Adrenal gland (tissue), 12 donors: Measurements from ENCODE around the gene TTC23. TPM values are rescaled to one million over a fixed set of nuclear protein-coding genes. Genes with fewer than 3 reads are reported as not detected.

Source experiments
- DNase-seq, 7 donors: peaks; one replicate each; pipeline ENCODE4 v3.0.0-alpha.2; 2019 to 2020
- H3K27ac ChIP-seq, 5 donors: fragments of 200-600 bp; sonication (generic) in 4 of 5; 1 replicate in 3 of 5; 2 replicates in 2 of 5; pipeline versions ENCODE4 v1.5.1 to v1.8.0; 2016 to 2020; ENCODE audit warnings: mild to moderate bottlenecking in 1 of 5
- H3K27me3 ChIP-seq: fragments of 200-600 bp; 2 replicates; pipeline ENCODE4 v1.8.0; 2021
- H3K36me3 ChIP-seq, 2 donors: fragments of 200-600 bp; replicated peaks in 1 of 2; 1 replicate in 1 of 2; 2 replicates in 1 of 2; pipeline versions ENCODE4 v1.5.1 to v1.8.0; 2018 to 2022
- H3K4me1 ChIP-seq, 2 donors: fragments of 200-600 bp; replicated peaks in 1 of 2; 1 replicate in 1 of 2; 2 replicates in 1 of 2; pipeline versions ENCODE4 v1.5.1 to v1.8.0; 2018 to 2021
- H3K4me3 ChIP-seq, 4 donors: fragments of 200-600 bp; sonication (generic) in 3 of 4; one replicate each; pipeline ENCODE4 v1.5.1; 2016 to 2018
- H3K9me3 ChIP-seq, 3 donors: fragments of 200-600 bp; sonication (generic) in 1 of 3; replicated peaks in 1 of 3; 1 replicate in 2 of 3; 2 replicates in 1 of 3; pipeline versions ENCODE4 v1.5.1 to v1.8.0; 2016 to 2021
- CTCF ChIP-seq, 6 experiments: fragments of 450-650 bp in 4 of 6; fragments of 200-600 bp in 2 of 6; sonication (generic) in 1 of 6; IDR thresholded peaks; 1 replicate in 5 of 6; 2 replicates in 1 of 6; pipeline versions ENCODE4 v1.5.1 to v1.8.0; 2016 to 2021; ENCODE audit warnings: antibody characterized with exemption in 6 of 6, mild to moderate bottlenecking in 2 of 6, moderate library complexity in 1 of 6
- POLR2A ChIP-seq, 2 donors: fragments of 450-650 bp; IDR thresholded peaks; one replicate each; pipeline ENCODE4 v1.6.1; 2017; ENCODE audit warnings: antibody characterized with exemption in 2 of 2, mild to moderate bottlenecking in 2 of 2, moderate library complexity in 1 of 2
- WGBS, 4 donors: extraction: QIAGEN DNeasy Blood & Tissue Kit in 2 of 4; methylation state at CpG; one replicate each; pipeline versions ENCODE4 v1.1.5 to v1.1.7; 2013 to 2017; 5-methylcytosine and 5-hydroxymethylcytosine counted together
- intact Hi-C, 2 donors: fragments of 100-400 bp; cut with DNase I; formaldehyde crosslinking; loops; one replicate each; pipeline versions ENCODE4 v1.14.1 to v1.15.0; 2022 to 2023
- polyA plus RNA-seq, 3 donors: library from polyadenylated mRNA; stranded (reverse); fragments of 200-250 nt in 2 of 3; fragments of 350-450 nt in 1 of 3; fragmentation: Illumina TruSeq in 1 of 3; extraction: RNeasy Lipid Tissue Mini Kit (QIAGEN cat#74804) in 1 of 3; gene quantifications; one replicate each; pipeline ENCODE4 v1.2.3, GENCODE V29; 2013 to 2014
- total RNA-seq, 9 donors: library from RNA; depleted of rRNA in 4 of 9; stranded (reverse); fragments of >200 nt in 4 of 9; fragments of 120-200 nt in 1 of 9; fragmentation: NEBNext Ultra II Directional in 1 of 9; extraction: Animal tissue kit (Norgen Biotek cat#: 25700) in 1 of 9; gene quantifications; one replicate each; pipeline versions ENCODE4 v1.1.0 to v1.2.4, GENCODE V29; 2013 to 2023
- donor health status: healthy with polysubstance abuse.
- donor health status: Bipolar disorder and iron deficiency.
- donor health status: DM: yes; HTN: yes; CAD: no.
- donor health status: DM: no; HTN: no; CAD: no.
- donor health status: DM: no; HTN: no; CAD: no.
- donor health status: DM: yes; HTN: yes; CAD: no.

The TTC23 gene
- total and polyA plus RNA-seq, 12 donors = 10.9 to 42.0 (median 22.6) TPM

DNA sequence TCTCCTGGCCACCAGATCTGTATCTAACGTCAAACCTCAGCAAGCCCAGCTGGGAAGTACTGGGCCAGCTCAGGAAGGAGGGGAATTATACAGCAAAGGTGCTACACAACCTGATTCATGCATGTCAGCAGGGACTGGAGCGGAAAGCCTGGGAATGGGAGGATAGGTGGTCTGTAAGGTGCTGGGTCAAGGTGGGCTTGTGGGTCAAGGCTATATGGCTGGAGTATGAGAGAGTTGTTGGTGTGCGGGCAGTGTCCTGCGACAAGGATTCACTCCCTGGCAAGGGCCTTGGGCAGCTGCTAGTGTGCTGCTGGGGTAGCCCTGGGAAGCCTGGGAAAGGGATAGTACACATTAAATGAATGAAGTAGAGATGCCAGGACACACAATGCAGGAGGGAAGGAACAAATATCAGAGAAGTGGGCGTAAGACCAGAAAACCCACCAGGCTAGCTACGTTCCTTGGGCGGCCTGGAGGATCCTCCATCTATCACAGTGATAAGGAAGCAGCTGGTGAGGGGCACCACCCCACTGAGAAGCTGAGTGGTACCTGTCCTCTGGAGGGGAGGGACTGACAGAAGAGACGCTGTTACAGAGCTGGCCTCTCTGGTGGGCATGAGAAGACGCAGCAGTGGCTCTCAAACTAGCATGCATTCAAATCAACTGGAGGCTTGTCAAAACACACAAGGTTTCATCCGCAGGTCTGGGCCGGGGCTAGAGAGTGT is 153.0 kb downstream of the TTC23 start:
- H3K27ac ChIP-seq = no peak overlapping the region
- DNase-seq = no peak
- intact Hi-C loops = no loop called here
- TF ChIP-seq POLR2A (IDR thresholded peaks at IDR 0.05) (no peak), CTCF (IDR thresholded peaks at IDR 0.05) (no peak)
- H3K36me3 ChIP-seq = no peaks in the 10 kb centered on the region
- WGBS, 4 donors = 91 to 95% (median 93%) methylated on average over 11 of the region's 11 CpGs
- no peaks in the 10 kb centered on the region for H3K27me3 ChIP-seq
- H3K4me1 ChIP-seq = peaks cover 0 to 5% of the 10 kb centered on the region in 2 donors
- H3K9me3 ChIP-seq = no peaks in the 10 kb centered on the region
- H3K4me3 ChIP-seq = no peak overlapping the region

- peak in 1 of 7 donors; percentile 29 for DNase-seq
- H3K27ac ChIP-seq = no peak overlapping the region
- H3K36me3 ChIP-seq = no peaks in the 10 kb centered on the region
- intact Hi-C loops = no loop called here
- TF ChIP-seq CTCF (IDR thresholded peaks at IDR 0.05) = no peak
- H3K27me3 ChIP-seq = no peaks in the 10 kb centered on the region
- WGBS, 4 donors = 51 to 80% (median 67%) methylated on average over 3 of the region's 3 CpGs
- H3K4me3 ChIP-seq = no peak overlapping the region
- no peaks in the 10 kb centered on the region for H3K9me3 ChIP-seq
- H3K4me1 ChIP-seq = peaks cover 0 to 5% of the 10 kb centered on the region in 2 donors
These were observed 153.8 kb downstream of the TTC23 start for GRCh38 chr15:99095626-99096025.

- H3K27me3 ChIP-seq = no peaks in the 10 kb centered on the region
- intact Hi-C loops = no loop called here
- no peak for TF ChIP-seq POLR2A (IDR thresholded peaks at IDR 0.05)
- no peak overlapping the region for H3K4me3 ChIP-seq
- H3K27ac ChIP-seq = no peak overlapping the region
- WGBS, 4 donors = 90 to 93% (median 91%) methylated on average over 12 to 13 of the region's 13 CpGs
- no peaks in the 10 kb centered on the region for H3K9me3 ChIP-seq
- H3K4me1 ChIP-seq = no peaks in the 10 kb centered on the region
- peak in 1 of 7 donors; percentile 34 for DNase-seq
- no peaks in the 10 kb centered on the region for H3K36me3 ChIP-seq
These were observed 156.7 kb downstream of the TTC23 start for GRCh38 chr15:99092554-99093172.

DNA sequence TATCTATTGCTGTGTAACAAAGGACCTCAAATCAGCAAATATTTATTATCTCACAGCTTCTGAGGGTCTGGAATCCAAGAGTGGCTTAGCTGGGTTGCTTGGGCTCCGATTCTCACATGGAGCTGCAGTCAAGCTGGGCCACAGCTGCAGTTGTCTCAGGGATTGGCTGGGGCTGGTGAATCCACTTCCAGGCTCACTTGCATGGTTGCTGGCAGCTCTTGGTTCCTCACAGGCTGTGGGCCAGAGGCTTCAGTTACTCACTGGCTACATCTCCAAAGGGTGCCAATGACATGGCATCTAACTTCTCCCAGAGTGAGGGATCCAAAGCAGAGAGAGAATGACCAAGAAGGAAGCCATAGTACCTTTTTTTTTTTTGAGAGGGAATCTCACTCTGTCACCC is 158.4 kb downstream of the TTC23 start:
- WGBS, 4 donors = 67 to 100% (median 95%) methylated on average over 1 of the region's 1 CpG
- H3K9me3 ChIP-seq = no peaks in the 10 kb centered on the region

More for the DNA sequence above, 158.4 kb downstream of the TTC23 start:
- H3K36me3 ChIP-seq = no peaks in the 10 kb centered on the region
- no peaks in the 10 kb centered on the region for H3K4me1 ChIP-seq
- H3K27me3 ChIP-seq = no peaks in the 10 kb centered on the region
- no peak for TF ChIP-seq CTCF (IDR thresholded peaks at IDR 0.05)
- no peak for TF ChIP-seq POLR2A (IDR thresholded peaks at IDR 0.05)
- peak in 1 of 7 donors; percentile 23 for DNase-seq
- no peak overlapping the region for H3K4me3 ChIP-seq
- no peak overlapping the region for H3K27ac ChIP-seq
- intact Hi-C loops = no loop called here
